Vagina (tissue), 2 donors: Measurements from ENCODE around the gene ZNF316. TPM values are rescaled to one million over a fixed set of nuclear protein-coding genes. Genes with fewer than 3 reads are reported as not detected.
"Not testable (repeated sequence)": the region's sequence is repeated elsewhere in the genome, so short reads cannot be mapped to it uniquely, and the experiment has no call there.

Experiments
- DNase-seq, 2 donors: peaks; one replicate each; pipeline ENCODE4 v3.0.0-alpha.2; 2017; ENCODE audit errors: extremely low spot score in 2 of 2
- H3K27ac ChIP-seq: fragments of 200-600 bp; sonication (generic); one replicate; pipeline ENCODE4 v1.5.1; 2019
- H3K27me3 ChIP-seq: fragments of 200-600 bp; sonication (generic); one replicate; pipeline ENCODE4 v1.5.1; 2019
- H3K36me3 ChIP-seq, 2 donors: fragments of 200-600 bp; sonication (generic); one replicate each; pipeline ENCODE4 v1.5.1; 2017 to 2019
- H3K4me1 ChIP-seq: fragments of 200-600 bp; sonication (generic); one replicate; pipeline ENCODE4 v1.5.1; 2019
- H3K4me3 ChIP-seq, 2 donors: fragments of 200-600 bp; sonication (generic); 1 replicate in 1 of 2; 2 replicates in 1 of 2; pipeline ENCODE4 v1.5.1; 2016 to 2019
- H3K9me3 ChIP-seq: fragments of 200-600 bp; sonication (generic); one replicate; pipeline ENCODE4 v1.5.1; 2019
- CTCF ChIP-seq, 3 experiments: fragments of 450-650 bp in 2 of 3; fragments of 200-600 bp in 1 of 3; sonication (generic) in 1 of 3; IDR thresholded peaks; one replicate each; pipeline ENCODE4 v1.5.1; 2017 to 2019; ENCODE audit warnings: antibody characterized with exemption in 3 of 3, mild to moderate bottlenecking in 2 of 3, moderate library complexity in 2 of 3
- POLR2A ChIP-seq, 2 donors: fragments of 450-650 bp; IDR thresholded peaks; one replicate each; pipeline ENCODE4 v1.6.1; 2017; ENCODE audit warnings: antibody characterized with exemption in 2 of 2, mild to moderate bottlenecking in 2 of 2, moderate library complexity in 2 of 2
- POLR2AphosphoS5 ChIP-seq, 2 donors: sonication (generic); formaldehyde crosslinking; IDR thresholded peaks; one replicate each; pipeline ENCODE4 v1.9.0; 2017; ENCODE audit warnings: antibody characterized with exemption in 2 of 2, mild to moderate bottlenecking in 2 of 2, low read depth in 1 of 2; ENCODE audit not compliant: insufficient read depth in 1 of 2
- intact Hi-C: fragments of 100-400 bp; cut with DNase I; formaldehyde crosslinking; loops from one replicate; pipeline ENCODE4 v1.15.1; 2023
- total RNA-seq: library from RNA; depleted of rRNA; stranded (reverse); fragments of >200 nt; gene quantifications from one replicate; pipeline ENCODE4 v1.2.3, GENCODE V29; 2016

Gene ZNF316
- total RNA-seq, 1 donor from 2014 or later, result 25.5 TPM

DNA sequence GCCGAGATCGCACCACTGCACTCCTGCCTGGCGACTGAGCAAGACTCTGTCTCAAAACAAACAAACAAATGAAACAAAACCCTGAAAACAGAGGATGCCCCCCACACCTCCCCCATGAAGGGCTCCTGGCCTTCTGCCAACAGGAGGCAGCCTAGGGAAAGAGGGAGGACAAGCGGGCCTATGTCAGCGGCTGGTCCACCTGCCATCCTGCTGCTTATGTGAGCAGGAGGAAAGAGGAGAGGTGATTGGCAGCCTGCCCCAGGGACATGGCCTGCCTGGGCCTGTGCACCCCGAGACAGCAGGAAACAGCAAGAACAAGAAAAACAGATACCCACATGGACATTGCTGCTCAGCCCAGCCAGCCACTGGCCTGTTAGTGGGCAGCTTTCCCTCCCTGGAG, 9.1 kb upstream of the ZNF316 start:
- H3K4me1 ChIP-seq, result no peaks in the 10 kb centered on the region
- DNase-seq, result no peak
- H3K4me3 ChIP-seq, result no peak overlapping the region
- no peaks in the 10 kb centered on the region for H3K27me3 ChIP-seq
- H3K36me3 ChIP-seq, result no peaks in the 10 kb centered on the region
- H3K9me3 ChIP-seq, result no peaks in the 10 kb centered on the region
- intact Hi-C loops, result no loop called here
- TF ChIP-seq POLR2AphosphoS5 (IDR thresholded peaks at IDR 0.05; ENCODE audit: insufficient read depth in 1 of 2, low read depth in 1 of 2) (no peak), POLR2A (IDR thresholded peaks at IDR 0.05) (no peak)
- no peak overlapping the region for H3K27ac ChIP-seq

- H3K27ac ChIP-seq, result no peak overlapping the region
- H3K4me3 ChIP-seq, result no peak overlapping the region
- DNase-seq, result no peak
These were observed 6.9 kb upstream of the ZNF316 start for GRCh38 chr7:6630007-6630849.

GRCh38 chr7:6631605-6632004, 5.5 kb upstream of the ZNF316 start:
- intact Hi-C loops, result no loop called here
- peaks cover 5% of the 10 kb centered on the region for H3K4me1 ChIP-seq
- H3K27ac ChIP-seq, result no peak overlapping the region

More at GRCh38 chr7:6630007-6630849, 6.9 kb upstream of the ZNF316 start:
- no peaks in the 10 kb centered on the region for H3K4me1 ChIP-seq
- H3K9me3 ChIP-seq, result no peaks in the 10 kb centered on the region
- H3K36me3 ChIP-seq, result no peaks in the 10 kb centered on the region
- no peaks in the 10 kb centered on the region for H3K27me3 ChIP-seq
- TF ChIP-seq CTCF (IDR thresholded peaks at IDR 0.05) (no peak), POLR2AphosphoS5 (IDR thresholded peaks at IDR 0.05; ENCODE audit: insufficient read depth in 1 of 2, low read depth in 1 of 2) (no peak), POLR2A (IDR thresholded peaks at IDR 0.05) (no peak)
- intact Hi-C loops, result no loop called here

DNA sequence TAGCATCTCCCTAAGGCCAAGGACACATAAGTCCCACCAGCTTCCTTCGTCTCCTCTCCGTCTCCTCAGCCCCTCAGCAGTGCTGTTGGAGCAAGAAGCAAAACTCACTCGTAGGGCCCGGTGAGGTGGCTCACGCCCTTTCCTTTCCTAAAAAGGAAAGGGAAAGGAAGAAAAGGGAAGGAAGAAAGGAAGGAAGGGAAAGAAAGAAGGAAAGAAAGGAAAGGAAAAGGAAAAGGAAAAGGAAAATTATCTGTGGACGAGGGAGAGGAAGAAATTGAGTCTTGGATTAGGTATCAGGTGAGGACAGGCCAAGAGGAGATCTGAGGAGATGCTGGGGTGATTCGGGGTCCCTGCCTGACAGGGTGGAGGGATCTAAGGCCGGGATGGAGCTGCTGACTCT, 3.1 kb upstream of the ZNF316 start:
- H3K27me3 ChIP-seq, result no peaks in the 10 kb centered on the region
- no peak overlapping the region for H3K4me3 ChIP-seq
- H3K9me3 ChIP-seq, result no peaks in the 10 kb centered on the region
- no peak for TF ChIP-seq POLR2A (IDR thresholded peaks at IDR 0.05)
- no peak for TF ChIP-seq POLR2AphosphoS5 (IDR thresholded peaks at IDR 0.05; ENCODE audit: insufficient read depth in 1 of 2, low read depth in 1 of 2)
- no peak for TF ChIP-seq CTCF (IDR thresholded peaks at IDR 0.05)
- H3K36me3 ChIP-seq, result no peaks in the 10 kb centered on the region
- DNase-seq, result no peak
- intact Hi-C loops, result no loop called here
- H3K27ac ChIP-seq, result no peak overlapping the region
- peaks cover 22% of the 10 kb centered on the region for H3K4me1 ChIP-seq

More at GRCh38 chr7:6631605-6632004, 5.5 kb upstream of the ZNF316 start:
- DNase-seq, result no peak
- H3K36me3 ChIP-seq, result no peaks in the 10 kb centered on the region
- no peaks in the 10 kb centered on the region for H3K27me3 ChIP-seq
- TF ChIP-seq POLR2A (IDR thresholded peaks at IDR 0.05) (no peak), CTCF (IDR thresholded peaks at IDR 0.05) (no peak), POLR2AphosphoS5 (IDR thresholded peaks at IDR 0.05; ENCODE audit: insufficient read depth in 1 of 2, low read depth in 1 of 2) (no peak)
- H3K9me3 ChIP-seq, result no peaks in the 10 kb centered on the region
- H3K4me3 ChIP-seq, result no peak overlapping the region

GRCh38 chr7:6634971-6635370, 2.1 kb upstream of the ZNF316 start:
- H3K36me3 ChIP-seq, H3K27ac ChIP-seq, H3K27me3 ChIP-seq, H3K4me3 ChIP-seq, intact Hi-C loops, H3K9me3 ChIP-seq, DNase-seq: not testable (repeated sequence)
- peaks cover 32% of the 10 kb centered on the region for H3K4me1 ChIP-seq

DNA sequence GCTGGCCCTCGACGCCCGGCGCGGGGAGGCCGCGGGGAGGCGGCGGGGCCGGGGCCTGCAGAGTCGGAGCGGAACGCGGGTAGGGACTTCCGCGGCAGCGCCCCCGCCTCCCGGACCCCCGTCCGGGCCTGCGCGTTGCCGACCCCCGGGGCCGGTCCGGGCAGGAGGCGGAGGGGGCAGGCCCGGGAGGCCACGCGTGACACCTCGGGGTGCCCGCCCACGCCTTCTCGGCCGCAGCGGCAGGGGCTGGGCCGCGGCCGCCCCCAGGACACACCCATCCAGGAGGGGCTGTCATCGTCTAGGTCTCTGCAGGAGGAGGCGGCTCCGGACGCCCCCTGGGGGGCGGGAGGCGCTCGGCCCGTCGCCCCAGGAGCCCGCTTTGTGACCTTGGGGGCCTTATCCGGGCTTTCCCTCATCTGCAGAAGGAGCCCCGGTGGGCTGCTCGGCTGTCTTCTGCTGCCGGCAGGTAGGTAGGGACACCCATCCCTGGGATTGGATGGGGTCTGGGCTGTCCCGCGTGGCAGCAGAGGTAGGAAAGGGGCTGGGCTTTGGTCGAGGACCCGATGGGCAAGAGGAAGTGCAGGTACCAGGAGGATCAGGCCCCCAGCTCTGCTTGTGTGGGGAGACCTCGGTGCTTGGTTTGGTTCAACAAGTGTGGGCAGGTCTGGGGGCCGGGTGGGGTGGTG, 569 bp downstream of the ZNF316 start:
- no peaks in the 10 kb centered on the region for H3K27me3 ChIP-seq
- H3K36me3 ChIP-seq, result peaks cover 0 to 19% of the 10 kb centered on the region in 2 donors
- peaks cover 34% of the 10 kb centered on the region for H3K4me1 ChIP-seq
- H3K4me3 ChIP-seq, result peak overlapping the region; percentile 81 to 99
- H3K9me3 ChIP-seq, result no peaks in the 10 kb centered on the region
- no peak for TF ChIP-seq CTCF (IDR thresholded peaks at IDR 0.05)
- TF ChIP-seq POLR2AphosphoS5 (IDR thresholded peaks at IDR 0.05; ENCODE audit: insufficient read depth in 1 of 2, low read depth in 1 of 2), result no peak
- no peak for TF ChIP-seq POLR2A (IDR thresholded peaks at IDR 0.05)
- peak overlapping the region; percentile 66 for H3K27ac ChIP-seq
- no peak for DNase-seq
- intact Hi-C loops, result no loop called here
